ENCODE measurements around the gene BIRC5.

- no peak for TF ChIP-seq CTCF (IDR thresholded peaks at IDR 0.05; ENCODE audit: insufficient read depth, low read depth, low read length)
- TF ChIP-seq EZH2 (IDR thresholded peaks at IDR 0.05; ENCODE audit: insufficient read depth, low read length) = no peak
Observed at GRCh38 chr17:78223765-78224164, 9.7 kb downstream of the BIRC5 start.

All from astrocyte (in vitro differentiated cells and primary cell).